ENCODE measurements around the gene CRYBG3. TPM values are rescaled to one million over a fixed set of nuclear protein-coding genes. Genes with fewer than 3 reads are reported as not detected.

Gene CRYBG3
- total RNA-seq, 2 experiments from 2014 or later, result 5.9 to 6.1 TPM

DNA sequence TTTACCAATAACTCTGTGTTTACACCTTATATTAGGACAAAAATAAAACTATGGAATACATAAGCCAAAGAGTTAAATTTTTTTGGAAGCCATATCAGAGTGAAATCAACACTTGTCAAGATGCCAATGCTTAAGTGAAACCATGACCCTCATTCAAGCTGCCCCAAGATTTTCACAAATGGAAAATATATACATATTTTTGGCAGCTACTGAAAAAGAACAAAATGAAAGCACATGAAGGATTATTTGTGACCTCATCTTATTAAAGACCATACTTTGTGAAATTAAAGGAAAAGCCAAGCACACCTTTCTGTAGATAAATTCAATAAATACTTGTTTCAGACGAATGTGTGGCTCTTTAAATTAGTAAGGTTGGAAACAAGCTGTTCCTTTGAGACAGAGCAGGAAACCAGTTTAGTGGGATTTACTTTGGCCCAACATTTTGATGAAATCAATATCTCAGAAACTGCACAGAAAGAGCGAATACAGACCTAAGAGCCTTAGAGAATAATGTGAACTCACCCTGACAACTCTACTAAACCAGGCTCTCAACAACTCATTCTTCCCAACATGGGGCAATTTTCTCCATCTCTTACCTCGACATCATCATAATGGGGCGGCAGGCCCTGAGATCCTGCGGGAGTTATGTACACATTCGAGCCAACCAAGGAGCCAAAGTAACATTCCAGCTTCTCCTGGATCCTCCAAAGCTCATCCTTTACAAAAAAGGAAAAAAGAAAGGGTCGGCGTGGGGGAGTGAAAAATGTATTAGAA lies 139.4 kb downstream of the CRYBG3 start:
- CTCF ChIA-PET, result interaction anchor here (0.8 to 1.3 kb wide), 2 partner anchors 9 to 19 kb away, joined by 3 read pairs; no protein-coding TSS in a partner anchor
- H3K36me3 Mint-ChIP-seq, result peaks cover 58% of the 10 kb centered on the region
- H3K27me3 Mint-ChIP-seq, result no peaks in the 10 kb centered on the region
- H3K4me3 Mint-ChIP-seq, result no peak overlapping the region
- no peak for ATAC-seq
- DNase-seq, result no peak
- H3K4me1 Mint-ChIP-seq, result peaks cover 39% of the 10 kb centered on the region
- H3K27ac Mint-ChIP-seq, result no peak overlapping the region
- H3K9me3 Mint-ChIP-seq (ENCODE audit: low read depth), result no peaks in the 10 kb centered on the region

GRCh38 chr3:97967966-97968365 lies 146.2 kb downstream of the CRYBG3 start:
- Mint-ChIP-seq H3K4me1 (peaks cover 81% of the 10 kb centered on the region), H3K36me3 (peaks cover 41% of the 10 kb centered on the region), H3K4me3 (peak overlapping the region; percentile 96), H3K27ac (peak overlapping the region; percentile 73), H3K27me3 (no peaks in the 10 kb centered on the region), H3K9me3 (ENCODE audit: low read depth) (no peaks in the 10 kb centered on the region)
- DNase-seq, result no peak
- no peak for ATAC-seq
- CTCF ChIA-PET, result interaction anchor here (0.8 to 3.2 kb wide), 7 partner anchors 9 to 625 kb away, joined by 3 to 22 read pairs (median 3); partner anchors contain the start of genes CPOX and CRYBG3

DNA sequence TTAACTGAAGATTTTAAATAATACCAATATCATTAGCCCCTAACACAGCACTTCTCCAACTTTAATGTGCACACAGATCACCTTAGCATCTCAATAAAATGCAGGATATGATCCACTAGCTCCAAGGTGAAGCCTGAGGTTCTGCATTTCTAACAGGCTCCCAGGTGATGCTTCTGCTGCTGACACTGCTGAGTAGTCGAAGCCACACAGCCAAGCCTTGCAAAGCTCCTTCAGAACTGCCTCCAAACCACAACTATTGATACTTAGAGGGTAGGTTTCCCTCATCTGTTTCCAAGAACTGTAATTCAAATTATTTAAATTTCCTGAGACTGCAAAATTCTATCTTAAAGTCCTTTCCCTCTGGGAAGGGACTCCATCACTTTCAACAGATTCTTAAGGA lies 146.6 kb downstream of the CRYBG3 start:
- ATAC-seq, result no peak
- H3K9me3 Mint-ChIP-seq (ENCODE audit: low read depth), result no peaks in the 10 kb centered on the region
- CTCF ChIA-PET, result interaction anchor here (0.7 to 3.2 kb wide), 12 partner anchors 10 to 625 kb away, joined by 3 to 22 read pairs (median 3); partner anchors contain the start of genes CPOX and CRYBG3
- H3K4me1 Mint-ChIP-seq, result peaks cover 84% of the 10 kb centered on the region
- H3K27ac Mint-ChIP-seq, result peak overlapping the region; percentile 73
- peak; percentile 64 for DNase-seq
- peak overlapping the region; percentile 96 for H3K4me3 Mint-ChIP-seq
- peaks cover 43% of the 10 kb centered on the region for H3K36me3 Mint-ChIP-seq
- H3K27me3 Mint-ChIP-seq, result no peaks in the 10 kb centered on the region

- Mint-ChIP-seq H3K36me3 (peaks cover 36% of the 10 kb centered on the region), H3K4me1 (peaks cover 86% of the 10 kb centered on the region), H3K27me3 (no peaks in the 10 kb centered on the region), H3K27ac (peak overlapping the region; percentile 91), H3K9me3 (ENCODE audit: low read depth) (no peaks in the 10 kb centered on the region), H3K4me3 (peak overlapping the region; percentile 96)
- CTCF ChIA-PET, result interaction anchor here (1.0 to 3.2 kb wide), 9 partner anchors 11 to 148 kb away, joined by 3 to 22 read pairs (median 3); partner anchors contain the start of gene CRYBG3
- DNase-seq, result no peak
- no peak for ATAC-seq
Measured at GRCh38 chr3:97969541-97969940, 147.7 kb downstream of the CRYBG3 start.

- Mint-ChIP-seq H3K4me3 (peak overlapping the region; percentile 96), H3K36me3 (peaks cover 32% of the 10 kb centered on the region), H3K9me3 (ENCODE audit: low read depth) (no peaks in the 10 kb centered on the region), H3K27ac (peak overlapping the region; percentile 91), H3K4me1 (peaks cover 88% of the 10 kb centered on the region), H3K27me3 (no peaks in the 10 kb centered on the region)
- CTCF ChIA-PET, result interaction anchor here (0.7 to 2.1 kb wide), 7 partner anchors 9 to 149 kb away, joined by 3 to 7 read pairs (median 4); partner anchors contain the start of gene CRYBG3
- DNase-seq (no peak), ATAC-seq (no peak)
Measured at GRCh38 chr3:97970156-97970555, 148.3 kb downstream of the CRYBG3 start.

- ATAC-seq, result no peak
- peak overlapping the region; percentile 91 for H3K27ac Mint-ChIP-seq
Measured at GRCh38 chr3:97970956-97971620, 149.3 kb downstream of the CRYBG3 start.

GRCh38 chr3:97971679-97972567 lies 150.1 kb downstream of the CRYBG3 start, which contains the start of gene RIOX2:
TSS of gene RIOX2 (minus strand) at chr3:97972431. CDS start at chr3:97967593, 4,838 bp downstream.
- peak; percentile 91 for ATAC-seq
- CTCF ChIA-PET, result interaction anchor here (1.0 to 2.1 kb wide), 7 partner anchors 12 to 150 kb away, joined by 3 to 7 read pairs (median 4); partner anchors contain the start of gene CRYBG3
- peaks cover 85% of the 10 kb centered on the region for H3K4me1 Mint-ChIP-seq
- H3K4me3 Mint-ChIP-seq, result peak within 1 kb of the TSS; percentile 96
- no peaks in the 10 kb centered on the region for H3K27me3 Mint-ChIP-seq
- peaks cover 17% of the 10 kb centered on the region for H3K36me3 Mint-ChIP-seq
- H3K27ac Mint-ChIP-seq, result peak within 1 kb of the TSS; percentile 91
- DNase-seq, result peak; percentile 89
- H3K9me3 Mint-ChIP-seq (ENCODE audit: low read depth), result no peaks in the 10 kb centered on the region

More at GRCh38 chr3:97970956-97971620, 149.3 kb downstream of the CRYBG3 start:
- CTCF ChIA-PET, result interaction anchor here (0.7 to 2.1 kb wide), 8 partner anchors 13 to 150 kb away, joined by 3 to 7 read pairs (median 4); partner anchors contain the start of gene CRYBG3
- peak overlapping the region; percentile 96 for H3K4me3 Mint-ChIP-seq
- peaks cover 24% of the 10 kb centered on the region for H3K36me3 Mint-ChIP-seq
- no peak for DNase-seq
- peaks cover 89% of the 10 kb centered on the region for H3K4me1 Mint-ChIP-seq
- H3K27me3 Mint-ChIP-seq, result no peaks in the 10 kb centered on the region
- H3K9me3 Mint-ChIP-seq (ENCODE audit: low read depth), result no peaks in the 10 kb centered on the region

GRCh38 chr3:97972976-97973375 lies 151.2 kb downstream of the CRYBG3 start:
- Mint-ChIP-seq H3K27ac (peak overlapping the region; percentile 65), H3K27me3 (no peaks in the 10 kb centered on the region), H3K4me3 (peak overlapping the region; percentile 68), H3K4me1 (peaks cover 79% of the 10 kb centered on the region), H3K9me3 (ENCODE audit: low read depth) (no peaks in the 10 kb centered on the region), H3K36me3 (peaks cover 11% of the 10 kb centered on the region)
- ATAC-seq, result no peak
- CTCF ChIA-PET, result no interaction called here
- DNase-seq, result no peak

DNA sequence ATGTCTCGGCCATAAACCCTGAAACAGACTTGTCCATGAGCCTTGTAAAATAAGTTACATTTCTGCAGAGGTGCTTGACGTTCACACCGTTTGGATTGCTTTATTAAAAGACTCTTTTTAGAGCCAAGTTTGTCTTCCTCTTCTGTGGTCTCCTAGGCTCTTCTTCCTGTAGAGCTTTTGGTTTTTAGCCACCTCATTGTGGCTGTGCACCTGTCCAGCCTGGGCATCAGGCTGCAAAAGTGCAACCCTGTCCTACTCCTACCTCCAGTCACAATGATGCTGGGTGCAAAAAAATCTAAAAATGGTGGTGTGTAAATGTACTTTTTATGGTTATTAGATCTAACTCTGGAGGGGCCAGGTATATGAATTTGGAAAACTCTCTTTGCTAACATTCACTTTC lies 153.2 kb downstream of the CRYBG3 start:
- Mint-ChIP-seq H3K4me3 (peak overlapping the region; percentile 31), H3K4me1 (peaks cover 70% of the 10 kb centered on the region), H3K27ac (peak overlapping the region; percentile 80), H3K36me3 (peaks cover 8% of the 10 kb centered on the region), H3K27me3 (no peaks in the 10 kb centered on the region), H3K9me3 (ENCODE audit: low read depth) (no peaks in the 10 kb centered on the region)
- ATAC-seq, result no peak
- DNase-seq, result no peak
- CTCF ChIA-PET, result interaction anchor here (1.0 to 1.5 kb wide), 2 partner anchors 47 to 155 kb away, joined by 3 read pairs; no protein-coding TSS in a partner anchor

DNA sequence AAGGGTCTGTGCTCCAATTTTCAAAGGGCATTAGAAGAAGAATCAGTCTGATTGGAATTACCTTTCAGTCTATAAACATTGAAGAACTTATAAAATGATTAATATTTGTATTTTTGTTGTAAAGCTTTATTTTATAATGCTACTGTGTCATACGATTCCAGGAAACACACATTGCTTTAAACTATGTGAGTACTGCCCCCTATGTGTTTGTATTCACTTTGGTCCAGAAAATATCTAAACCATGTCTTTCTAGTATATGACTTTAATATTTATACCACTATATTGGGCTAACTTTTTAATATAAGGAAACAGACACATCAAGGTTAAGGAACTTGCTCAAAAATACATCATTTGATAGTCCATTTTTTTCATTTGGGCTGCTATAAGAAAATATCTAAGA lies 153.7 kb downstream of the CRYBG3 start:
- Mint-ChIP-seq H3K36me3 (peaks cover 9% of the 10 kb centered on the region), H3K4me3 (no peak overlapping the region), H3K27me3 (no peaks in the 10 kb centered on the region), H3K4me1 (peaks cover 70% of the 10 kb centered on the region), H3K9me3 (ENCODE audit: low read depth) (no peaks in the 10 kb centered on the region), H3K27ac (peak overlapping the region; percentile 80)
- no peak for ATAC-seq
- no peak for DNase-seq
- CTCF ChIA-PET, result interaction anchor here (1.0 to 1.5 kb wide), 2 partner anchors 47 to 155 kb away, joined by 3 read pairs; no protein-coding TSS in a partner anchor

DNA sequence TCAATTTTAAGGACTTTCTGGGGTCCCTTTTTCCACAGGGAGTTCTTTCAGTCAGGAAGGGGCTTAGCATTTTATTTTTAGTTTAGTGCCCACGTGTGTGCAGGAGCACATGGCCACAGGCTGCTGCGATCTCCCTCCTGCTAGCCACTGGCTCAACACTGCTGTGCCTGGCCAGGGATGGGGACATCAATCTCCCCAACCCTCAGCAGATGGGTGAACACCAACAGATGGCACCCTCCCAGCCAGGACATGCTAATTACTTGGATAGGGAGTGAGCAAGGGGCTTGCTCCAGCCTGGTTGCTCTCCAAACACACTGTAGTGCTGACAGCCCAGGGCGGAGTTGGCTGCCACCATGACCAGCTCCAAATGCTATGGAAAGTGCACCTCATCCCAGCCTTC lies 157.8 kb downstream of the CRYBG3 start:
- H3K9me3 Mint-ChIP-seq (ENCODE audit: low read depth), result no peaks in the 10 kb centered on the region
- CTCF ChIA-PET, result no interaction called here
- ATAC-seq (no peak), DNase-seq (no peak)
- peaks cover 66% of the 10 kb centered on the region for H3K4me1 Mint-ChIP-seq
- H3K27me3 Mint-ChIP-seq, result no peaks in the 10 kb centered on the region
- H3K27ac Mint-ChIP-seq, result no peak overlapping the region
- peaks cover 11% of the 10 kb centered on the region for H3K36me3 Mint-ChIP-seq
- H3K4me3 Mint-ChIP-seq, result no peak overlapping the region

- peaks cover 49% of the 10 kb centered on the region for H3K4me1 Mint-ChIP-seq
- DNase-seq (peak; percentile 53), ATAC-seq (peak; percentile 79)
- CTCF ChIA-PET, result no interaction called here
- H3K27me3 Mint-ChIP-seq, result peaks cover 3% of the 10 kb centered on the region
- peak overlapping the region; percentile 81 for H3K27ac Mint-ChIP-seq
- H3K9me3 Mint-ChIP-seq (ENCODE audit: low read depth), result no peaks in the 10 kb centered on the region
- peaks cover 17% of the 10 kb centered on the region for H3K36me3 Mint-ChIP-seq
- peak overlapping the region; percentile 10 for H3K4me3 Mint-ChIP-seq
Measured at GRCh38 chr3:97981886-97982285, 160.1 kb downstream of the CRYBG3 start.

Measured in activated CD8-positive, alpha-beta memory T cell treated with anti-CD3 and anti-CD28 coated beads, Interleukin-2, amount 10 ng/mL, durations not matched to agents 7 days and 5 days (primary cell).